Coronary artery (tissue), 2 donors: ENCODE results near the gene OR51B4.
"Not testable (repeated sequence)": the region's sequence is repeated elsewhere in the genome, so short reads cannot be mapped to it uniquely, and the experiment has no call there.

ENCODE experiments used
- DNase-seq: peaks from one replicate; pipeline ENCODE4 v3.0.0-alpha.2; 2017; ENCODE audit warnings: low spot score
- H3K27ac ChIP-seq, 2 donors: fragments of 200-600 bp; sonication (generic); one replicate each; pipeline ENCODE4 v1.5.1; 2016 to 2019
- H3K4me3 ChIP-seq: fragments of 200-600 bp; sonication (generic); 2 replicates; pipeline ENCODE4 v1.5.1; 2016; ENCODE audit warnings: mild to moderate bottlenecking, moderate library complexity
- CTCF ChIP-seq: fragments of 200-600 bp; sonication (generic); IDR thresholded peaks from one replicate; pipeline ENCODE4 v1.5.1; 2019; ENCODE audit warnings: antibody characterized with exemption

The OR51B4 gene

GRCh38 chr11:5307256-5308019, 5.7 kb upstream of the OR51B4 start:
- TF ChIP-seq CTCF: no peak
- Histone ChIP-seq H3K27ac (no peak overlapping the region), H3K4me3 (no peak overlapping the region)
- no peak for DNase-seq

GRCh38 chr11:5304046-5304445, 2.3 kb upstream of the OR51B4 start:
- no peak for DNase-seq
- TF ChIP-seq CTCF: no peak
- no peak overlapping the region for H3K27ac ChIP-seq
- no peak overlapping the region for H3K4me3 ChIP-seq

GRCh38 chr11:5303626-5304025, 1.9 kb upstream of the OR51B4 start:
- H3K27ac ChIP-seq: no peak overlapping the region
- no peak for DNase-seq
- H3K4me3 ChIP-seq: no peak overlapping the region
- no peak for TF ChIP-seq CTCF

GRCh38 chr11:5300251-5300650, 1.5 kb downstream of the OR51B4 start:
- TF ChIP-seq CTCF: no peak
- DNase-seq: no peak

GRCh38 chr11:5298451-5298850, 3.3 kb downstream of the OR51B4 start:
- TF ChIP-seq CTCF: no peak
- DNase-seq: no peak

More at GRCh38 chr11:5300251-5300650, 1.5 kb downstream of the OR51B4 start:
- Histone ChIP-seq H3K4me3 (no peak overlapping the region), H3K27ac (no peak overlapping the region)

GRCh38 chr11:5297721-5298323, 3.9 kb downstream of the OR51B4 start:
- DNase-seq: no peak
- no peak for TF ChIP-seq CTCF
- no peak overlapping the region for H3K4me3 ChIP-seq
- H3K27ac ChIP-seq: no peak overlapping the region

More at GRCh38 chr11:5298451-5298850, 3.3 kb downstream of the OR51B4 start:
- H3K4me3 ChIP-seq: no peak overlapping the region
- no peak overlapping the region for H3K27ac ChIP-seq

- H3K4me3 ChIP-seq, DNase-seq, H3K27ac ChIP-seq: not testable (repeated sequence)
Measured at GRCh38 chr11:5294342-5294995, 7.3 kb downstream of the OR51B4 start.
